Activated T-helper 1 cell treated with Interleukin-2 at 50 U/mL for 16 hours (primary cell): ENCODE results near the gene PREB.

Experiments used
- DNase-seq: peaks from one replicate; pipeline ENCODE4 v3.0.0-alpha.2; 2020; ENCODE audit warnings: low read depth

Gene PREB

GRCh38 chr2:27094353-27094984, 40.0 kb downstream of the PREB start:
- DNase-seq: no peak

GRCh38 chr2:27093430-27094352, 40.7 kb downstream of the PREB start:
- DNase-seq: no peak

- no peak for DNase-seq
These were observed 41.6 kb downstream of the PREB start for GRCh38 chr2:27092696-27093429.

GRCh38 chr2:27091746-27092695, 42.4 kb downstream of the PREB start:
- DNase-seq: no peak

GRCh38 chr2:27089111-27089954, 45.1 kb downstream of the PREB start:
- DNase-seq: no peak

GRCh38 chr2:27088634-27089033, 45.8 kb downstream of the PREB start:
- no peak for DNase-seq

- no peak for DNase-seq
These were observed 46.5 kb downstream of the PREB start for GRCh38 chr2:27087823-27088410.

- no peak for DNase-seq
These were observed 47.5 kb downstream of the PREB start, which contains the start of gene KHK for GRCh38 chr2:27086724-27087593. Gene KHK (plus strand): TSS chr2:27086772. CDS start chr2:27087260, 488 bp downstream.

- peak; percentile 99 for DNase-seq
These were observed 48.2 kb downstream of the PREB start for GRCh38 chr2:27086090-27086723.

GRCh38 chr2:27085673-27086089, 48.8 kb downstream of the PREB start:
- no peak for DNase-seq

- no peak for DNase-seq
These were observed 49.3 kb downstream of the PREB start for GRCh38 chr2:27085062-27085672.

- no peak for DNase-seq
These were observed 50.0 kb downstream of the PREB start for GRCh38 chr2:27084297-27085061.

GRCh38 chr2:27083410-27084296, 50.8 kb downstream of the PREB start:
- DNase-seq: no peak

- no peak for DNase-seq
These were observed 51.5 kb downstream of the PREB start for GRCh38 chr2:27082773-27083409.

- no peak for DNase-seq
These were observed 52.3 kb downstream of the PREB start for GRCh38 chr2:27081984-27082772.
